Spinal cord (tissue), 10 donors: ENCODE results near the gene OR1F1. TPM values are rescaled to one million over a fixed set of nuclear protein-coding genes. Genes with fewer than 3 reads are reported as not detected.

Experiments
- DNase-seq, 6 donors: peaks; one replicate each; pipeline versions ENCODE4 v3.0.0 to v3.0.0-alpha.2; 2013 to 2015; ENCODE audit warnings: low spot score in 6 of 6, low read depth in 4 of 6
- H3K27ac ChIP-seq: one replicate; pipeline ENCODE4 v1.5.1; 2013; ENCODE audit warnings: low read depth, low read length, control low read depth
- H3K27me3 ChIP-seq: one replicate; pipeline ENCODE4 v1.6.1; 2013; ENCODE audit warnings: low read length; ENCODE audit not compliant: control insufficient read depth, insufficient read depth
- H3K36me3 ChIP-seq: one replicate; pipeline ENCODE4 v1.6.1; 2013; ENCODE audit warnings: low read length; ENCODE audit not compliant: control insufficient read depth, insufficient read depth
- H3K4me1 ChIP-seq: one replicate; pipeline ENCODE4 v1.6.1; 2013; ENCODE audit warnings: low read length; ENCODE audit not compliant: control insufficient read depth, insufficient read depth
- H3K4me3 ChIP-seq: one replicate; pipeline ENCODE4 v1.5.1; 2013; ENCODE audit warnings: low read depth, low read length, control low read depth
- H3K9me3 ChIP-seq: one replicate; pipeline ENCODE4 v1.6.1; 2013; ENCODE audit warnings: low read length; ENCODE audit not compliant: control insufficient read depth, insufficient read depth
- WGBS: methylation state at CpG from one replicate; pipeline ENCODE4 v1.1.5; 2013; ENCODE audit warnings: missing lambda C conversion rate; ENCODE audit not compliant: insufficient coverage; 5-methylcytosine and 5-hydroxymethylcytosine counted together
- polyA plus RNA-seq, 2 donors: library from polyadenylated mRNA; unstranded; fragments of 120-200 nt; gene quantifications; one replicate each; pipeline ENCODE4 v1.2.1, GENCODE V29; 2013; ENCODE audit not compliant: insufficient read length in 2 of 2
- total RNA-seq, 2 donors: library from RNA; depleted of rRNA in 1 of 2; stranded (reverse); fragments of 120-200 nt in 1 of 2; fragments of >200 nt in 1 of 2; gene quantifications; one replicate each; pipeline versions ENCODE4 v1.2.3 to v1.2.4, GENCODE V29; 2013 to 2014
- donor health status: healthy.

OR1F1 gene
- total and polyA plus RNA-seq, 4 donors: 0.20 to 2.4 (median 1.8) TPM; not detected in 1

DNA sequence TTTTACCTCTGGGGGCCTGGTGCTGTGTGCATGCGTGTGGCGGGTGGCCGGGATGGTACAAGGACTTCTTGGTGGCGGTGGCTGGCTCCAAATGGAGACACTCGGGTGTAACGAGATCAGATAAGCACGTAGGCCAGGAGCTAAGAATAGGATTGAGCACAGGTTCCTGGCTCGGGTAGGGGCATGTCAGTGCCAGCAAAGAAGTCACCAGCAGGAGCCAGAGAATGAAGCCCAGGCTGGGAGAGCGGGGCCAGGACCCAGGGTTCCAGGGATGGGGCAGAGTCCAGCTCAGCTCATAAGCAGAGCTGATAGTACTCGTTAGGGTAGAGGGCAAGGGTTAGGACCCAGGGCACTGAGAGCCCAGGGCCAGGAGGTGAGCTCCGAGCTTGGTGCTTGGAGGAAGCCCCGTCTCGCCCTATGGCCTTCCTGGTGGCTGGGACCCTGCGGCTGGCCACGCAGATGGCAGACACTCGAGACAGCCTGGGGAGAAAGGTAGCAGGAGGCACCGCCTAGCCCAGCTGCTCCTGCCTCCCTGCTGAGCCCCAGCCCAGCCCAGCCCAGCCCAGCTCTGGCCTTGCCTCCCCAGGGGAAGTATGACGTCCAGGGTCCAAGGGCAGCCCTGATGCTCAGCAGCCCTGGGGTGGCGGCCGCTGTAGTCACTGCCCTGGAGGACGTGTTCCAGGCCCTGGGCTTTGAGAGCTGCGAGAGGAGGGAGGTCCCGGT, 44.2 kb upstream of the OR1F1 start:
- Histone ChIP-seq H3K27ac (no peak overlapping the region), H3K27me3 (no peaks in the 10 kb centered on the region), H3K4me1 (peaks cover under 1% of the 10 kb centered on the region), H3K4me3 (no peak overlapping the region), H3K36me3 (peaks cover 72% of the 10 kb centered on the region), H3K9me3 (no peaks in the 10 kb centered on the region)
- 88% methylated on average over 23 of the region's 23 CpGs for WGBS
- no peak for DNase-seq

- Histone ChIP-seq H3K9me3 (no peaks in the 10 kb centered on the region), H3K36me3 (peaks cover 65% of the 10 kb centered on the region), H3K4me1 (peaks cover 8% of the 10 kb centered on the region), H3K27me3 (no peaks in the 10 kb centered on the region), H3K27ac (no peak overlapping the region), H3K4me3 (no peak overlapping the region)
- DNase-seq: no peak
- WGBS: 78% methylated on average over 18 of the region's 18 CpGs
Measured at GRCh38 chr16:3144321-3144983, 43.6 kb upstream of the OR1F1 start.

GRCh38 chr16:3145151-3145550, 42.9 kb upstream of the OR1F1 start:
- H3K27ac ChIP-seq: no peak overlapping the region
- no peaks in the 10 kb centered on the region for H3K9me3 ChIP-seq
- H3K4me3 ChIP-seq: no peak overlapping the region
- peaks cover 14% of the 10 kb centered on the region for H3K4me1 ChIP-seq
- 84% methylated on average over 10 of the region's 10 CpGs for WGBS
- H3K36me3 ChIP-seq: peaks cover 58% of the 10 kb centered on the region
- H3K27me3 ChIP-seq: no peaks in the 10 kb centered on the region
- no peak for DNase-seq

DNA sequence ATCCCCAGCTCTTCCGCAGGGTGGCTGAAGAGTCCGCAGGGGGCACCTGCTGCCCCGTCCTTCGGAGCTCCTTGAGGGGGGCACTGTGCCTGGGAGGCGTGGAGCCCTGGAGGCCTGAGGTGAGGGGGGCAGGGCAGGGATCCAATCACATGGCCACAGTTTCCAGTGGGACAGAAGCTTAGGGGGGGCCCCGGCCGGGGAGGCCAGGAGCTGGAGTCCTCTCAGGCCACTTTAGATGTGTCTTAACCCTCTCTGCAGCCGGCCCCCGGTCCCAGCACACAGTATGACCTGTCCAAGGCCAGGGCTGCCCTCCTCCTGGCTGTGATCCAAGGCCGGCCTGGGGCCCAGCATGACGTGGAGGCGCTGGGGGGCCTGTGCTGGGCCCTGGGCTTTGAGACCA, 42.3 kb upstream of the OR1F1 start:
- peaks cover 53% of the 10 kb centered on the region for H3K36me3 ChIP-seq
- H3K4me3 ChIP-seq: no peak overlapping the region
- 70% methylated on average over 12 of the region's 12 CpGs for WGBS
- H3K27me3 ChIP-seq: no peaks in the 10 kb centered on the region
- no peaks in the 10 kb centered on the region for H3K9me3 ChIP-seq
- H3K27ac ChIP-seq: no peak overlapping the region
- H3K4me1 ChIP-seq: peaks cover 15% of the 10 kb centered on the region
- DNase-seq: no peak

GRCh38 chr16:3147046-3147756, 40.8 kb upstream of the OR1F1 start:
- H3K27ac ChIP-seq: no peak overlapping the region
- WGBS: 86% methylated on average over 15 of the region's 16 CpGs
- H3K4me1 ChIP-seq: peaks cover 31% of the 10 kb centered on the region
- no peak for DNase-seq
- H3K36me3 ChIP-seq: peaks cover 38% of the 10 kb centered on the region
- no peaks in the 10 kb centered on the region for H3K9me3 ChIP-seq
- H3K4me3 ChIP-seq: no peak overlapping the region
- no peaks in the 10 kb centered on the region for H3K27me3 ChIP-seq

GRCh38 chr16:3147757-3148104, 40.3 kb upstream of the OR1F1 start:
- no peak overlapping the region for H3K4me3 ChIP-seq
- 82% methylated on average over 5 of the region's 5 CpGs for WGBS
- H3K36me3 ChIP-seq: peaks cover 32% of the 10 kb centered on the region
- no peak overlapping the region for H3K27ac ChIP-seq
- H3K27me3 ChIP-seq: no peaks in the 10 kb centered on the region
- peaks cover 36% of the 10 kb centered on the region for H3K4me1 ChIP-seq
- no peak for DNase-seq
- no peaks in the 10 kb centered on the region for H3K9me3 ChIP-seq

DNA sequence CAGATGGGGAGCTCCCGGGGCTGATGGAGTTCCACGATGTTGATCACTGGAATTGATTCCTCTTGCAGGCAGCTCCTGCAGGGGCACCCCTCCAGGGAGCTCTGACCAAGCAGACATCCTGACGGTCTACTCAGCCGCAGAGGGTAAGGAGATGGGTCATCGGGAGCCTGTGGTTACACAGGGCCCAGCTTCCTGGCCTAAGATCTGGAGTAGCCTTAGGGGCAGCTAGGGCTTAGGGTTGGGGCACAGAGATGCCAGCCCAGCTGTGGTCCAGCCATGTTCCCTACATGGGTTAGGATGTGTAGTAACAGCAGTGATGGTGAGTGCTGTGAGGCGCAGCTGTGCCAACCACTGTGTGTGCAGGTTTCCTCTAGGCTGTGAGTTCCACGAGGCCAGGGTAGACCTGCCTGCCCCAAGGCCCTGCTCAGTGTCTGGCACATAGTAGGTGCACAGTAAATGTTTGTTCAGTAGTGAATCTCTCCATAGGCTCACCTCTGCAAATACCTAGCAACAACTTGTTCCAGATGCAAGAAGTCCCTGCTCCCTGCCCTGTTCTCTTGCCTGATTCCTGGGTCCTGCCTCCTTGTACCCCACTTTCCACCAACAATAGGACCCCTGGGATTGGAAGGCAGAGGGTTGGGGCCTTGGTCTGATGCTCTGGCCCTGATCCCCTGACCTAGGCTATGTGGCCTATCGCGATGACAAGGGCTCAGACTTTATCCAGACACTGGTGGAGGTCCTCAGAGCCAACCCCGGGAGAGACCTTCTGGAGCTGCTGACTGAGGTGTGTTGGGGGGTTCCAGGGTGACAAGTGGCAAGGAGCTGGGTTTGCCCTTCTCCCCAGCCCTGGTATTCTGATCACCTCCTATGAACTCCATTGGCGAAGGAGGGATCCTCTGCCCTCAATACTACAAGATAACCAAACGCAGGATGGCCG, 39.5 kb upstream of the OR1F1 start:
- no peak overlapping the region for H3K27ac ChIP-seq

DNA sequence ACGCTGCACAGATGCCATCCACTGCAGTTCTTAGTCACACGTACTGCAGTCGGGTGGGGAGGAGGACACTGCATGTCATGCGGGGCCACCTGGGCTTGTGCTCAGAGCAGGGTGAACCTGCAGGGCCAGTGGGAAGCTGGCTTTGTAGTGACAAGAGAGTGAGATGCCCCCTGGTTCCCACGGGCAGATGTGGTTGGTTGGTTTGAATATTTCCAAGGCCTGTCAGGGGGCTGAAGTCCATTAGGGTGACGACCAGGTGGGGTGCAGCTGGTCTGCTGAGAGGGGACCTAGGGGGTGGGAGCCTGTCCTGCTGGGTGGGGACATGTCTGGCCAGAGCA, 38.8 kb upstream of the OR1F1 start:
- Histone ChIP-seq H3K9me3 (no peaks in the 10 kb centered on the region), H3K4me1 (peaks cover 36% of the 10 kb centered on the region), H3K4me3 (no peak overlapping the region), H3K27ac (peak overlapping the region; percentile 69), H3K36me3 (peaks cover 18% of the 10 kb centered on the region), H3K27me3 (no peaks in the 10 kb centered on the region)
- no peak for DNase-seq
- 94% methylated on average over 6 of the region's 6 CpGs for WGBS

More for the DNA sequence above, 39.5 kb upstream of the OR1F1 start:
- 90% methylated on average over 11 of the region's 13 CpGs for WGBS
- Histone ChIP-seq H3K36me3 (peaks cover 24% of the 10 kb centered on the region), H3K4me3 (no peak overlapping the region), H3K9me3 (no peaks in the 10 kb centered on the region), H3K4me1 (peaks cover 36% of the 10 kb centered on the region), H3K27me3 (no peaks in the 10 kb centered on the region)
- DNase-seq: no peak

DNA sequence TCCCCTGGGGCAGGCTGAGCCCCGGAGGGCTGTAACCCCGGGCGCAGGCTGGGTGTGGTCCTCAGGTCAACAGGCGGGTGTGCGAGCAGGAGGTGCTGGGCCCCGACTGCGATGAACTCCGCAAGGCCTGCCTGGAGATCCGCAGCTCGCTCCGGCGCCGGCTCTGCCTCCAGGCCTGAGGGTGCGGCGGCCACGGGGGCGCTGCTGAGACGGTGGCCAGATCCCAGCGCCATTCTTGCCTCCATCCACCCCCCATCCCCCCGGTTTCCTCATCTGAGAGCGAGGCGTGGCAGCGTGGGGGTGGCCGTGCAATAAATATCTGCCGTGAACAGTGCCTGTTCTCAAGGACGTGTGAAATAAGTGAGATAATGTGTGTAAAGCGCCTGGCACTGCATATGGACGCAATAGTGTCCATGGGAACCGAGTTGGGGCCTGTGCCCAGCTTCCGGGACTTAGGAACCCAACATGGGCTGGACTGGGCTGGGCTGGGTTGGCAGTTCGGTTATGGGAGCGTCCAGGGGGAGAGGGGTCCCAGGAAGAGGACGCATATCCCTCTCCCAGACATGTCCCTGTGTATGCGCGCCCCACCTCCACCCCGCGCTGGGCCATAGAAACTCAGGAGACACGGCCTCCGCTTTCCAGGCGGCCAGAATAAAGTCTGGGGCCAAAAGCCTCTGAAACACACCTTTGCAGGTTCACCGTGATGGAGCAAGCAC, 38.2 kb upstream of the OR1F1 start:
- peak in 2 of 6 donors; percentile 77 to 79 for DNase-seq
- Histone ChIP-seq H3K4me1 (peaks cover 36% of the 10 kb centered on the region), H3K27me3 (no peaks in the 10 kb centered on the region), H3K4me3 (peak overlapping the region; percentile 62), H3K9me3 (no peaks in the 10 kb centered on the region), H3K27ac (peak overlapping the region; percentile 69), H3K36me3 (peaks cover 12% of the 10 kb centered on the region)
- WGBS: 2% methylated on average over 39 of the region's 41 CpGs
